ENCODE results near the gene STX18.

GRCh38 chr4:4418676-4419390 is 123.0 kb downstream of the STX18 start:
- TF ChIP-seq POLR2AphosphoS5 (IDR thresholded peaks at IDR 0.05) (no peak), POLR2A (IDR thresholded peaks at IDR 0.05) (no peak), CTCF (IDR thresholded peaks at IDR 0.05) (no peak)
